Natural killer cell (primary cell): ENCODE data around the gene CD79A. TPM values are rescaled to one million over a fixed set of nuclear protein-coding genes. Genes with fewer than 3 reads are reported as not detected.

Source experiments
- ATAC-seq, 3 donors: fragments of 150-1000 bp in 2 of 3; fragments of 200-7000 bp in 1 of 3; cut with Tn5 transposase; 1 replicate in 1 of 3; 2 replicates in 2 of 3; pipeline ENCODE4 v1.10.0; 2021; ENCODE audit warnings: mild to moderate bottlenecking in 2 of 3, moderate library complexity in 2 of 3
- DNase-seq, 2 donors: peaks; one replicate each; pipeline versions ENCODE4 v3.0.0 to v3.0.0-alpha.2; 2013 to 2021; ENCODE audit warnings: mixed read lengths in 1 of 2
- H3K27ac ChIP-seq: one replicate; pipeline ENCODE4 v1.5.1; 2013; ENCODE audit warnings: mild to moderate bottlenecking, low read length
- H3K27me3 ChIP-seq: one replicate; pipeline ENCODE4 v1.6.1; 2013; ENCODE audit warnings: low read length; ENCODE audit not compliant: control insufficient read depth, insufficient read depth
- H3K36me3 ChIP-seq: one replicate; pipeline ENCODE4 v1.6.1; 2013; ENCODE audit warnings: low read length; ENCODE audit not compliant: control insufficient read depth, insufficient read depth
- H3K4me1 ChIP-seq: one replicate; pipeline ENCODE4 v1.6.1; 2013; ENCODE audit warnings: low read length; ENCODE audit not compliant: control insufficient read depth, insufficient read depth
- H3K4me3 ChIP-seq: one replicate; pipeline ENCODE4 v1.5.1; 2013; ENCODE audit warnings: low read length
- H3K9me3 ChIP-seq: one replicate; pipeline ENCODE4 v1.6.1; 2013; ENCODE audit warnings: low read length; ENCODE audit not compliant: control insufficient read depth, insufficient read depth
- H3K27ac Mint-ChIP-seq, 2 donors: one replicate each; pipeline ENCODE4 v1.8.0; 2022; ENCODE audit warnings: mild to moderate bottlenecking in 2 of 2, mixed read lengths in 2 of 2, moderate library complexity in 1 of 2
- H3K27me3 Mint-ChIP-seq, 2 donors: one replicate each; pipeline ENCODE4 v1.8.0; 2022; ENCODE audit warnings: low read depth in 2 of 2, mixed read lengths in 2 of 2
- H3K36me3 Mint-ChIP-seq: one replicate; pipeline ENCODE4 v1.8.0; 2022; ENCODE audit warnings: mixed read lengths
- H3K4me1 Mint-ChIP-seq, 2 donors: one replicate each; pipeline ENCODE4 v1.8.0; 2022; ENCODE audit warnings: mixed read lengths in 2 of 2
- H3K4me3 Mint-ChIP-seq: one replicate; pipeline ENCODE4 v1.8.0; 2022; ENCODE audit warnings: mild to moderate bottlenecking, moderate library complexity, mixed read lengths
- H3K9me3 Mint-ChIP-seq, 2 donors: one replicate each; pipeline ENCODE4 v1.8.0; 2022; ENCODE audit warnings: mixed read lengths in 2 of 2
- WGBS: methylation state at CpG from one replicate; pipeline ENCODE4 v1.1.7; 2013; ENCODE audit warnings: missing lambda C conversion rate; ENCODE audit not compliant: insufficient coverage; 5-methylcytosine and 5-hydroxymethylcytosine counted together
- intact Hi-C: fragments of 100-400 bp; cut with micrococcal nuclease; formaldehyde crosslinking; loops from one replicate; pipeline ENCODE4 v1.14.2; 2022
- total RNA-seq, 4 donors: library from RNA; stranded (reverse); fragments of 120-200 nt in 1 of 4; gene quantifications; one replicate each; pipeline versions ENCODE4 v1.2.3 to v1.2.4, GENCODE V29; 2013 to 2022
- TF ChIP-seq, protein P1 (sequence below): fragments of 200-600 bp; IDR thresholded peaks from one replicate; pipeline ENCODE4 v1.8.0; 2022; ENCODE audit warnings: antibody characterized with exemption

Gene CD79A
- total RNA-seq, 3 donors from 2014 or later (not counting 1 experiment from before 2014, with no cell fraction given) = 5.6 to 35.5 (median 6.0) TPM

DNA sequence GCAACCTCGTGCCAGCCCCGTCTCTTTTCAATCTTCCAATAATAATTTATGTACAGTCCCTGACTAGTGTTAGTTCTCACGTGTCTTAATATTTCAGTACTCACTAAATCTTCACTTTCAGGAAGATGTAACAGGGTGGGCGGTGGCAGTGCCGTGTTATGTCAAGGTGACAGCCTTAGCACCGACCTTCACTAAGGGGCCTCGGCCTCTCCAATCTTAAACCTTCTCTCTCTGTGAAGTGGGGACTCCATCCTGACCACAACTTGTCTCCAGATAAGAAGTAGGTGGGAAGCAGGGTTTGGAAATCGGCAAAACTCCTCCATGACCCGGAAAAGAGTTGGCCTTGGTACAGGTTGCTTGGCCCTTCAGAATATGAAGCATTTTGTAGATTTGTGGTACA lies 15.2 kb upstream of the CD79A start:
- DNase-seq = peak in 1 of 2 donors; percentile 11
- peak overlapping the region; percentile 74 for H3K4me3 Mint-ChIP-seq
- Histone ChIP-seq H3K27me3 (no peaks in the 10 kb centered on the region), H3K9me3 (no peaks in the 10 kb centered on the region), H3K4me3 (no peak overlapping the region), H3K36me3 (peaks cover 50% of the 10 kb centered on the region), H3K27ac (no peak overlapping the region), H3K4me1 (peaks cover 57% of the 10 kb centered on the region)
- H3K36me3 Mint-ChIP-seq = no peaks in the 10 kb centered on the region
- ATAC-seq = no peak
- TF ChIP-seq, protein P1, sequence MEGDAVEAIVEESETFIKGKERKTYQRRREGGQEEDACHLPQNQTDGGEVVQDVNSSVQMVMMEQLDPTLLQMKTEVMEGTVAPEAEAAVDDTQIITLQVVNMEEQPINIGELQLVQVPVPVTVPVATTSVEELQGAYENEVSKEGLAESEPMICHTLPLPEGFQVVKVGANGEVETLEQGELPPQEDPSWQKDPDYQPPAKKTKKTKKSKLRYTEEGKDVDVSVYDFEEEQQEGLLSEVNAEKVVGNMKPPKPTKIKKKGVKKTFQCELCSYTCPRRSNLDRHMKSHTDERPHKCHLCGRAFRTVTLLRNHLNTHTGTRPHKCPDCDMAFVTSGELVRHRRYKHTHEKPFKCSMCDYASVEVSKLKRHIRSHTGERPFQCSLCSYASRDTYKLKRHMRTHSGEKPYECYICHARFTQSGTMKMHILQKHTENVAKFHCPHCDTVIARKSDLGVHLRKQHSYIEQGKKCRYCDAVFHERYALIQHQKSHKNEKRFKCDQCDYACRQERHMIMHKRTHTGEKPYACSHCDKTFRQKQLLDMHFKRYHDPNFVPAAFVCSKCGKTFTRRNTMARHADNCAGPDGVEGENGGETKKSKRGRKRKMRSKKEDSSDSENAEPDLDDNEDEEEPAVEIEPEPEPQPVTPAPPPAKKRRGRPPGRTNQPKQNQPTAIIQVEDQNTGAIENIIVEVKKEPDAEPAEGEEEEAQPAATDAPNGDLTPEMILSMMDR = no peak
- intact Hi-C loops = no loop called here
- H3K4me1 Mint-ChIP-seq = peaks cover 35 to 57% of the 10 kb centered on the region in 2 donors
- 81% methylated on average over 7 of the region's 9 CpGs for WGBS
- H3K27ac Mint-ChIP-seq = peak overlapping the region; percentile 94 to 96
- no peaks in the 10 kb centered on the region for H3K27me3 Mint-ChIP-seq
- no peaks in the 10 kb centered on the region for H3K9me3 Mint-ChIP-seq

- WGBS = no CpG with 5 or more reads among the region's 2 CpGs
- no peak overlapping the region for H3K4me3 ChIP-seq
- H3K36me3 Mint-ChIP-seq = no peaks in the 10 kb centered on the region
- ATAC-seq (no peak), DNase-seq (peak in 1 of 2 donors; percentile 24)
- H3K27ac Mint-ChIP-seq = peak overlapping the region; percentile 94 to 96
- no peaks in the 10 kb centered on the region for H3K9me3 ChIP-seq
- TF ChIP-seq, protein P1 = no peak
- H3K27me3 Mint-ChIP-seq = no peaks in the 10 kb centered on the region
- no peak overlapping the region for H3K27ac ChIP-seq
- no peaks in the 10 kb centered on the region for H3K27me3 ChIP-seq
- no peaks in the 10 kb centered on the region for H3K9me3 Mint-ChIP-seq
- H3K4me1 ChIP-seq = peaks cover 57% of the 10 kb centered on the region
- intact Hi-C loops = no loop called here
- H3K4me1 Mint-ChIP-seq = peaks cover 35 to 57% of the 10 kb centered on the region in 2 donors
- peaks cover 50% of the 10 kb centered on the region for H3K36me3 ChIP-seq
- peak overlapping the region; percentile 11 for H3K4me3 Mint-ChIP-seq
These were observed 14.6 kb upstream of the CD79A start for GRCh38 chr19:41862445-41862986.

GRCh38 chr19:41863209-41863931 lies 13.7 kb upstream of the CD79A start:
- 72% methylated on average over 11 of the region's 11 CpGs for whole genome bisulfite sequencing
- intact Hi-C loops = no loop called here

More at GRCh38 chr19:41863209-41863931, 13.7 kb upstream of the CD79A start:
- no peaks in the 10 kb centered on the region for H3K9me3 ChIP-seq
- peaks cover 55% of the 10 kb centered on the region for H3K36me3 ChIP-seq
- H3K4me1 ChIP-seq = peaks cover 60% of the 10 kb centered on the region
- H3K4me3 ChIP-seq = no peak overlapping the region
- DNase-seq = no peak
- Mint-ChIP-seq H3K36me3 (no peaks in the 10 kb centered on the region), H3K9me3 (no peaks in the 10 kb centered on the region), H3K27me3 (no peaks in the 10 kb centered on the region), H3K4me1 (peaks cover 41 to 66% of the 10 kb centered on the region in 2 donors), H3K27ac (peak overlapping the region in 1 of 2 donors; percentile 51), H3K4me3 (no peak overlapping the region)
- no peak for ATAC-seq
- TF ChIP-seq, protein P1 = no peak
- no peaks in the 10 kb centered on the region for H3K27me3 ChIP-seq
- H3K27ac ChIP-seq = no peak overlapping the region
